Measurements from ENCODE around the gene SLC10A7. TPM values are rescaled to one million over a fixed set of nuclear protein-coding genes. Genes with fewer than 3 reads are reported as not detected.

The SLC10A7 gene
- total and polyA plus RNA-seq, 2 of the 8 experiments (the other 6 are each of a cell fraction or from before 2014, with no cell fraction given), result 2.5 to 2.9 TPM

DNA sequence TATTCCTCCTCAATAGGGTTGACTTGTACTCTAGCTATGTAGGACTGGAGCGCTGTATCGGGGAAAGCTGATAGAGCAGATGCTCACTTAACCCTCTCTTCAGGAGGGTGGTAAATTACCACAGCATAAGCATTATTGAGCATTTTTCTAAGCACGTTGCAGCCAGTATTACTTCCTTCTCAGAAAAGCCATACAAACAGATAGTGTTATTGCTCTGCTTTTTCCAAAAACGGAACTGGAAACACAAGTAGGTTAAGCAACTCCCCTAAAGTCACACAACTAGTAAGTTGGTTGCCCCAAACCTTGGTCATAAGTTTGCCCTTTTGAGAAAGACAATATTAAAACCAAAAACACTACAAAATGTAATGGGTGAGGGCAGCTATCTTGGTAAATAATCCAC lies 233.5 kb downstream of the SLC10A7 start:
- WGBS, 2 experiments (ENCODE audit: extremely low coverage in 1 of 2, insufficient coverage in 1 of 2, insufficient read length in 1 of 2, insufficient replicate concordance in 2 of 2, low coverage in 1 of 2, low lambda C conversion rate in 2 of 2, missing lambda C conversion rate in 1 of 2), result 96% methylated on average over 4 of the region's 4 CpGs; no CpG with 5 or more reads in 1 of the 2 experiments
- Histone ChIP-seq H3K36me3 (ENCODE audit: control insufficient read depth in 2 of 4, insufficient read depth in 4 of 4, low read length in 3 of 4) (no peaks in the 10 kb centered on the region), H2BK12ac (ENCODE audit: low read depth, low read length) (no peak overlapping the region), H2BK20ac (ENCODE audit: low read length) (no peak overlapping the region), H2AK5ac (ENCODE audit: low read depth, low read length) (no peak overlapping the region), H3K23me2 (ENCODE audit: low read depth, low read length) (peaks cover 6% of the 10 kb centered on the region; the same call in 1 of the 2 replicates), H4K91ac (replicated peaks; ENCODE audit: insufficient read length, low read length) (no peak overlapping the region), H3K79me1 (ENCODE audit: low read depth, low read length) (no peaks in the 10 kb centered on the region), H3K4me2 (ENCODE audit: insufficient read depth in 1 of 2, low read depth in 2 of 2, low read length in 2 of 2) (no peak overlapping the region), H4K8ac (ENCODE audit: extremely low read depth, insufficient read depth, low read length) (no peak overlapping the region), H4K20me1 (replicated peaks in 1 of 2; ENCODE audit: control insufficient read depth in 1 of 2, insufficient read depth in 2 of 2, low read length in 2 of 2) (no peaks in the 10 kb centered on the region), H3K4me3 (ENCODE audit: extremely low read depth in 1 of 4, insufficient read depth in 2 of 4, low read depth in 3 of 4, low read length in 4 of 4) (no peak overlapping the region), H2BK15ac (ENCODE audit: low read length) (no peak overlapping the region), H3K9me3 (ENCODE audit: insufficient read depth in 2 of 2, low read depth in 1 of 2, low read length in 1 of 2) (no peaks in the 10 kb centered on the region), H3K4ac (replicated peaks; ENCODE audit: insufficient read length, low read depth, low read length) (no peak overlapping the region), H3K18ac (ENCODE audit: extremely low read depth, low read length) (no peak overlapping the region), H2BK5ac (ENCODE audit: low read depth, low read length) (no peak overlapping the region), H2BK120ac (replicated peaks; ENCODE audit: low read depth, low read length) (no peak overlapping the region), H3K23ac (ENCODE audit: insufficient read length) (no peak overlapping the region), H4K5ac (ENCODE audit: insufficient read length, low read depth, low read length) (no peak overlapping the region), H3K56ac (replicated peaks; ENCODE audit: insufficient read length, low read depth, low read length) (no peak overlapping the region), H2AFZ (ENCODE audit: low read length) (no peak overlapping the region), H3K79me2 (ENCODE audit: control insufficient read depth in 1 of 2, insufficient read depth in 2 of 2, low read length in 2 of 2) (no peaks in the 10 kb centered on the region), H3K27ac (ENCODE audit: low read depth, low read length) (no peak overlapping the region), H3K4me1 (replicated peaks in 1 of 4; ENCODE audit: control insufficient read depth in 3 of 4, insufficient read depth in 4 of 4, low read length in 3 of 4) (no peaks in the 10 kb centered on the region), H3K27me3 (replicated peaks in 1 of 4; ENCODE audit: control insufficient read depth in 3 of 4, extremely low read depth in 1 of 4, insufficient read depth in 3 of 4, low read length in 3 of 4) (no peaks in the 10 kb centered on the region), H3K14ac (ENCODE audit: insufficient read length) (no peak overlapping the region), H3K9ac (replicated peaks in 1 of 4; ENCODE audit: extremely low read depth in 1 of 4, low read depth in 3 of 4, low read length in 3 of 4) (no peak overlapping the region)
- CTCF ChIA-PET (ENCODE audit: partially characterized antibody), result interaction anchor here (0.7 to 1.3 kb wide), 2 partner anchors 13 to 165 kb away, joined by 3 read pairs; no protein-coding TSS in a partner anchor
- FAIRE-seq, result no peak
- no peak for DNase-seq (ENCODE audit: low read depth in 1 of 2, low spot score in 2 of 2)
- POLR2A ChIA-PET (ENCODE audit: partially characterized antibody), result interaction anchor here (0.6 kb wide), 1 partner anchor 353 kb away, joined by 3 read pairs; no protein-coding TSS in a partner anchor
- TF ChIP-seq, protein P1, sequence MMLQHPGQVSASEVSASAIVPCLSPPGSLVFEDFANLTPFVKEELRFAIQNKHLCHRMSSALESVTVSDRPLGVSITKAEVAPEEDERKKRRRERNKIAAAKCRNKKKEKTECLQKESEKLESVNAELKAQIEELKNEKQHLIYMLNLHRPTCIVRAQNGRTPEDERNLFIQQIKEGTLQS (IDR thresholded peaks at IDR 0.05; ENCODE audit: insufficient read depth, low read depth, low read length), result no peak
- TF ChIP-seq POLR2AphosphoS5 (IDR thresholded peaks at IDR 0.05; ENCODE audit: low read depth, low read length), result no peak
- TF ChIP-seq POLR2A (IDR thresholded peaks at IDR 0.05; ENCODE audit: control extremely low read depth in 1 of 2, low read depth in 2 of 2, low read length in 2 of 2), result no peak
- TF ChIP-seq KDM1A (IDR thresholded peaks at IDR 0.05; ENCODE audit: borderline replicate concordance, low read length), result no peak
- TF ChIP-seq TCF12 (IDR thresholded peaks at IDR 0.05; ENCODE audit: low read depth, low read length), result no peak
- TF ChIP-seq ASH2L (IDR thresholded peaks at IDR 0.05; ENCODE audit: low read length), result no peak
- TF ChIP-seq, protein P2, sequence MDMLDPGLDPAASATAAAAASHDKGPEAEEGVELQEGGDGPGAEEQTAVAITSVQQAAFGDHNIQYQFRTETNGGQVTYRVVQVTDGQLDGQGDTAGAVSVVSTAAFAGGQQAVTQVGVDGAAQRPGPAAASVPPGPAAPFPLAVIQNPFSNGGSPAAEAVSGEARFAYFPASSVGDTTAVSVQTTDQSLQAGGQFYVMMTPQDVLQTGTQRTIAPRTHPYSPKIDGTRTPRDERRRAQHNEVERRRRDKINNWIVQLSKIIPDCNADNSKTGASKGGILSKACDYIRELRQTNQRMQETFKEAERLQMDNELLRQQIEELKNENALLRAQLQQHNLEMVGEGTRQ (IDR thresholded peaks at IDR 0.05; ENCODE audit: low read length), result no peak
- no peak for TF ChIP-seq CEBPB (IDR thresholded peaks at IDR 0.05; ENCODE audit: low read depth, low read length)
- TF ChIP-seq CHD1 (IDR thresholded peaks at IDR 0.05; ENCODE audit: low read depth, low read length), result no peak
- no peak for TF ChIP-seq GABPA (IDR thresholded peaks at IDR 0.05; ENCODE audit: borderline replicate concordance, insufficient read depth, low read length)
- TF ChIP-seq HDAC2 (IDR thresholded peaks at IDR 0.05; ENCODE audit: borderline replicate concordance in 1 of 2, low read depth in 2 of 2, low read length in 2 of 2), result no peak
- TF ChIP-seq EZH2 (IDR thresholded peaks at IDR 0.05; ENCODE audit: low read depth, low read length, severe bottlenecking), result no peak
- TF ChIP-seq EGR1 (IDR thresholded peaks at IDR 0.05; ENCODE audit: borderline replicate concordance, low read depth, low read length), result no peak
